Measurements from ENCODE around the gene CDC42EP2. TPM values are rescaled to one million over a fixed set of nuclear protein-coding genes. Genes with fewer than 3 reads are reported as not detected.
A peak's percentile ranks its signal among the peaks of the same experiment; 100 is the strongest.

The CDC42EP2 gene
- total and polyA plus RNA-seq, 11 donors, result 3.3 to 25.0 (median 10.3) TPM

DNA sequence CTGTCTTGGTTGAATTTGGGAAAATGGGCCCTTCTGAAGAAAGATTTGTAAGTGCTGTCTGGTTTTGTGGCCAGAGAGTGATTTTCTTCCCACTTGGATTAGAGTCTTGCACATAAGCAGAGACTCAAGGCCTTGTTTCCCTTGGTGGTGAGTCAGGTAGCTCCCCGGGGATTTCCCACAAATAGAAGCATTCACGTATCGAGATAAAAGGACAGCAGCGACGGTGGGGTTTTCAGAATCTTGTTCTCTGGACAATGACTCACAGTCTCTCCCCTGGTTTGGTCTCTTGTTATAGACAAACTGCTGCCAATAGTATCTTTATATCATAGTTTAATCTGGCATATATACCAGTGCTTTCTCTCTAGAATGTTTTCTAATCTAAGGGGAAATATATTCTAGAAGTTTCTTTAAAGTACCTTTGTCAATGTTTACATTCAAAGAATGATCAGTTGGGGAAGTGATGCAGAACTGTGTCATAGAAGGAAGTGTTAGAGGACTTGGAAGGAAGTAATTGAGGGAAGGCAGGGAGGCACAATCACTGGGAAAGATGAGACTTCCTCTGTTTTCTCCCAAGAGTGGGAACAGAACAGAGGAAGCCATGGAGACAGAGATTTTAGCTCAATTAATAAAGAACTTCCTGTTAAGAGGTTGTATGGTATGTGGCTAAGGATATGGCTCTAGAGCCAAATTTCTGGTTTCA lies 34.8 kb upstream of the CDC42EP2 start:
- peaks cover 0 to 30% (median 15%) of the 10 kb centered on the region in 12 donors for H3K4me1 ChIP-seq
- ATAC-seq, result peak in 3 of 4 donors; percentile 36 to 72 (median 39)
- H3K27ac ChIP-seq, result peak overlapping the region in 10 of 12 donors; percentile 4 to 78 (median 55)
- DNase-seq, result peak in 2 of 5 donors; percentile 40 to 87
- no peaks in the 10 kb centered on the region for H3K27me3 ChIP-seq
- TF ChIP-seq CTCF (IDR thresholded peaks at IDR 0.05) (no peak), POLR2A (IDR thresholded peaks at IDR 0.05) (no peak)
- intact Hi-C loops (cut with DNase I), result loop anchor here in 1 of 10 donors (10.0 kb wide), 1 partner anchor 235 kb away; no protein-coding TSS in a partner anchor
- peaks cover 0 to 57% (median 25%) of the 10 kb centered on the region in 9 donors for H3K36me3 ChIP-seq
- H3K4me3 ChIP-seq, result no peak overlapping the region
- WGBS, 4 donors, result 35 to 45% (median 40%) methylated on average over 5 of the region's 5 CpGs
- no peaks in the 10 kb centered on the region for H3K9me3 ChIP-seq

- H3K4me1 ChIP-seq, result peaks cover 0 to 23% (median 12%) of the 10 kb centered on the region in 12 donors
- intact Hi-C loops (cut with DNase I), result no loop called here
- DNase-seq, result no peak
- 77 to 86% (median 80%) methylated on average over 4 of the region's 4 CpGs for WGBS, 4 donors
- H3K4me3 ChIP-seq, result no peak overlapping the region
- no peak for TF ChIP-seq POLR2A (IDR thresholded peaks at IDR 0.05)
- no peak for TF ChIP-seq CTCF (IDR thresholded peaks at IDR 0.05)
- peak in 1 of 4 donors; percentile 35 for ATAC-seq
- no peaks in the 10 kb centered on the region for H3K9me3 ChIP-seq
- H3K36me3 ChIP-seq, result peaks cover 0 to 64% (median 25%) of the 10 kb centered on the region in 9 donors
- H3K27ac ChIP-seq, result peak overlapping the region in 4 of 12 donors; percentile 35 to 65 (median 55)
- no peaks in the 10 kb centered on the region for H3K27me3 ChIP-seq
These were observed 34.0 kb upstream of the CDC42EP2 start for GRCh38 chr11:65280646-65281045.

DNA sequence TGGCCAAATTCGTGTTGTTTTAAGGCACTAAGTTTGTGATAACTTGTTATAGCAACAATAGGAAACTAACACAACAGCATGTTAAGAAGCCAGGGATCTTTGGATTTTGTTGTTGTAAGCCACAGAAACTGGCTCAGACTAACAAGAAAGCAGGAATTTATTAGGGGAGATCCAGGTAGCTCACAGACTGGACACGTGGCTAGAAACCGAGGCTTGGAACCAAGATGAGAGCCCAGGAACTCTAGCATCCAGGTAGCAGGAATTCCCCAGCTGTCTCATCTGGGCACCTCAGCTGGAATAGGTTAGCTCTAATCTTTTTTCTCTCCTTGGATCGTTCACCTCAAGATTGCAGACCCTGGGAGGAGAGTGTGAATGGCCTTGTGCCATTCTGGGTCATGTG lies 28.0 kb upstream of the CDC42EP2 start:
- Histone ChIP-seq H3K4me1 (peaks cover 3 to 32% (median 22%) of the 10 kb centered on the region in 12 donors), H3K27me3 (no peaks in the 10 kb centered on the region), H3K9me3 (no peaks in the 10 kb centered on the region), H3K4me3 (no peak overlapping the region), H3K27ac (no peak overlapping the region), H3K36me3 (peaks cover 0 to 74% (median 20%) of the 10 kb centered on the region in 9 donors)
- ATAC-seq (no peak), DNase-seq (no peak)
- intact Hi-C loops (cut with DNase I), result no loop called here
- 83 to 88% (median 84%) methylated on average over 4 of the region's 4 CpGs for WGBS, 4 donors
- TF ChIP-seq CTCF (IDR thresholded peaks at IDR 0.05) (no peak), POLR2A (IDR thresholded peaks at IDR 0.05) (no peak)

- Histone ChIP-seq H3K27me3 (no peaks in the 10 kb centered on the region), H3K4me1 (peaks cover 6 to 41% (median 32%) of the 10 kb centered on the region in 12 donors), H3K36me3 (peaks cover 0 to 64% (median 12%) of the 10 kb centered on the region in 9 donors), H3K4me3 (no peak overlapping the region), H3K27ac (no peak overlapping the region), H3K9me3 (no peaks in the 10 kb centered on the region)
- ATAC-seq (no peak), DNase-seq (no peak)
- TF ChIP-seq POLR2A (IDR thresholded peaks at IDR 0.05), result no peak
- intact Hi-C loops (cut with DNase I), result no loop called here
- 89 to 93% (median 92%) methylated on average over 2 of the region's 2 CpGs for WGBS, 4 donors
These were observed 27.1 kb upstream of the CDC42EP2 start for GRCh38 chr11:65287601-65288000.
